GM13977 (cell line): ENCODE data around the gene GRPEL1.

ENCODE experiments used
- DNase-seq: peaks from one replicate; pipeline ENCODE4 v3.0.0; 2012; ENCODE audit warnings: low spot score
- CTCF ChIP-seq: IDR thresholded peaks from 2 replicates; pipeline ENCODE4 v1.5.1; 2012; ENCODE audit warnings: mild to moderate bottlenecking, control low read depth; ENCODE audit not compliant: insufficient read depth; ENCODE audit errors: extremely low read depth, missing control alignments
- in situ Hi-C: fragments of 300-500 bp; cut with MboI; formaldehyde crosslinking; loops from one replicate; pipeline ENCODE4 v1.12.0; 2022; ENCODE audit warnings: low sequenced_read_pairs, low pct_unique_long_range_greater_than_20kb, mixed read lengths, inconsistent platforms; ENCODE audit not compliant: unreplicated experiment

Gene GRPEL1

GRCh38 chr4:7045961-7046921 lies 21.6 kb downstream of the GRPEL1 start:
- TF ChIP-seq CTCF, result no peak
- DNase-seq, result peak; percentile 47
- in situ Hi-C loops, result no loop called here

- no peak for DNase-seq
- in situ Hi-C loops, result no loop called here
- TF ChIP-seq CTCF, result no peak
Observed at GRCh38 chr4:7045553-7045952, 22.3 kb downstream of the GRPEL1 start.

- no peak for TF ChIP-seq CTCF
- no peak for DNase-seq
- in situ Hi-C loops, result no loop called here
Observed at GRCh38 chr4:7044137-7044930, 23.5 kb downstream of the GRPEL1 start.

GRCh38 chr4:7043284-7044136 lies 24.4 kb downstream of the GRPEL1 start, which contains the start of gene TADA2B:
TADA2B (plus strand) TSS chr4:7043372; CDS start chr4:7043580, 208 bp downstream.
- DNase-seq, result no peak
- in situ Hi-C loops, result no loop called here
- peak; percentile 80 for TF ChIP-seq CTCF

- DNase-seq, result peak; percentile 100
- in situ Hi-C loops, result no loop called here
- TF ChIP-seq CTCF, result no peak
Observed at GRCh38 chr4:7042503-7043283, 25.2 kb downstream of the GRPEL1 start.
